ENCODE data around the gene PFDN6. TPM values are rescaled to one million over a fixed set of nuclear protein-coding genes. Genes with fewer than 3 reads are reported as not detected.

The PFDN6 gene
- total RNA-seq, 4 donors from 2014 or later, result 13.6 to 33.5 (median 21.6) TPM

DNA sequence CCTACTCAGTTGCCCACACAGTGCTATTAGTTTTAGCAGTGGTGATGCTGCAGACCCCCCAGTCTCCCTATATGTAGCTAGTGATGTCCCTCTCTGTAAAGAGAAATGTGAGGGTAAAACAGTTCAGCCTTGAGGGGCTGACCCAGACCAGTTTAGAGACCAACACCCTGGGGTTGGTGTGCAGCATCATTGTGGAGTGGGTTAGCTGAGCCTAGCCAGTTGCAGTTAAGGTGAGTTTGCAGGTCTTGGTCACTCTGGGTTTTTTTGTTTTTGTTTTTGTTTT lies 12.9 kb upstream of the PFDN6 start:
- H3K4me3 ChIP-seq, result peak overlapping the region; percentile 45 to 49
- DNase-seq, result no peak
- intact Hi-C loops (cut with DNase I; ENCODE audit: low total_unique reads), result no loop called here
- H3K36me3 ChIP-seq, result no peaks in the 10 kb centered on the region
- H3K27me3 ChIP-seq, result no peaks in the 10 kb centered on the region
- peak overlapping the region; percentile 82 to 88 for H3K27ac ChIP-seq
- H3K4me1 ChIP-seq, result peaks cover 5 to 7% of the 10 kb centered on the region in 2 donors
- no peaks in the 10 kb centered on the region for H3K9me3 ChIP-seq
- TF ChIP-seq, protein P1, sequence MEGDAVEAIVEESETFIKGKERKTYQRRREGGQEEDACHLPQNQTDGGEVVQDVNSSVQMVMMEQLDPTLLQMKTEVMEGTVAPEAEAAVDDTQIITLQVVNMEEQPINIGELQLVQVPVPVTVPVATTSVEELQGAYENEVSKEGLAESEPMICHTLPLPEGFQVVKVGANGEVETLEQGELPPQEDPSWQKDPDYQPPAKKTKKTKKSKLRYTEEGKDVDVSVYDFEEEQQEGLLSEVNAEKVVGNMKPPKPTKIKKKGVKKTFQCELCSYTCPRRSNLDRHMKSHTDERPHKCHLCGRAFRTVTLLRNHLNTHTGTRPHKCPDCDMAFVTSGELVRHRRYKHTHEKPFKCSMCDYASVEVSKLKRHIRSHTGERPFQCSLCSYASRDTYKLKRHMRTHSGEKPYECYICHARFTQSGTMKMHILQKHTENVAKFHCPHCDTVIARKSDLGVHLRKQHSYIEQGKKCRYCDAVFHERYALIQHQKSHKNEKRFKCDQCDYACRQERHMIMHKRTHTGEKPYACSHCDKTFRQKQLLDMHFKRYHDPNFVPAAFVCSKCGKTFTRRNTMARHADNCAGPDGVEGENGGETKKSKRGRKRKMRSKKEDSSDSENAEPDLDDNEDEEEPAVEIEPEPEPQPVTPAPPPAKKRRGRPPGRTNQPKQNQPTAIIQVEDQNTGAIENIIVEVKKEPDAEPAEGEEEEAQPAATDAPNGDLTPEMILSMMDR (IDR thresholded peaks at IDR 0.05), result no peak
- no peak for TF ChIP-seq POLR2A (IDR thresholded peaks at IDR 0.05)

DNA sequence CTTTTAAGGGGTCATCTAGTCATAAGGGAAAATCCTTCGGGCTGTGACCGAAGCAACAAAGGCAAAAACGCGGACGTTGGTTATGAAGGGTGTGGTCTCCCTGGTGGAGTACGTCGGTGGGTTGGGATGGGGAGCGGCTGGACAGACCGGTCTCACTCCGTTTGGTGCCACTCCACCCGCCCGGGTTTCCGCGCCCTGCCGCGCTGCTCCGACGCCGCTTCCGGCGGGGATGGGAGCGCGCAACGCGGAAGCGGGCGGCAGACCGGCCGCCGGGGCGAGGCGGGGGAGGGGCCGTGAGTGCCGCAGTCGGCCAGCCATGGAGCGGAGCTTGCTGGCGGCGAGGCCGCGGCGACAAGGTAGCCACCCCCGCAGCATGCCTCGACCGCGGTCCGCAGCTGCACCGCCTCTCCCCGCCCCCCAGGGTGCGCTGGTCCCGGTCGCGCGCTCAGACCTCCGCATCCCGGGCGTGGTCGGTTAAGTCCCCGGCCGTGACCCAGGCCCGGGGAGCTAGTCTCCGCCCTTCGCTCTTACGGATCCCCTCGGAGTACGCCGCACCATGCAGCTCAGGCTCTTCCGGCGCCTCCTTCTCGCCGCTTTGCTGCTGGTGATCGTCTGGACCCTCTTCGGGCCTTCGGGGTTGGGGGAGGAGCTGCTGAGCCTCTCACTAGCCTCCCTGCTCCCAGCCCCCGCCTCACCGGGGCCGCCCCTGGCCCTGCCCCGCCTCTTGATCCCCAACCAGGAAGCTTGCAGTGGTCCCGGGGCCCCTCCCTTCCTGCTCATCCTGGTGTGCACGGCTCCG lies 12.3 kb upstream of the PFDN6 start, which contains the start of gene B3GALT4:
TSS of gene B3GALT4 (plus strand) at position 260 of the 799 bp plus-strand sequence. CDS start at position 557, 297 bp downstream.
- peak; percentile 68 to 76 for DNase-seq
- Histone ChIP-seq H3K36me3 (no peaks in the 10 kb centered on the region), H3K4me3 (peak within 1 kb of the TSS; percentile 45 to 49)

DNA sequence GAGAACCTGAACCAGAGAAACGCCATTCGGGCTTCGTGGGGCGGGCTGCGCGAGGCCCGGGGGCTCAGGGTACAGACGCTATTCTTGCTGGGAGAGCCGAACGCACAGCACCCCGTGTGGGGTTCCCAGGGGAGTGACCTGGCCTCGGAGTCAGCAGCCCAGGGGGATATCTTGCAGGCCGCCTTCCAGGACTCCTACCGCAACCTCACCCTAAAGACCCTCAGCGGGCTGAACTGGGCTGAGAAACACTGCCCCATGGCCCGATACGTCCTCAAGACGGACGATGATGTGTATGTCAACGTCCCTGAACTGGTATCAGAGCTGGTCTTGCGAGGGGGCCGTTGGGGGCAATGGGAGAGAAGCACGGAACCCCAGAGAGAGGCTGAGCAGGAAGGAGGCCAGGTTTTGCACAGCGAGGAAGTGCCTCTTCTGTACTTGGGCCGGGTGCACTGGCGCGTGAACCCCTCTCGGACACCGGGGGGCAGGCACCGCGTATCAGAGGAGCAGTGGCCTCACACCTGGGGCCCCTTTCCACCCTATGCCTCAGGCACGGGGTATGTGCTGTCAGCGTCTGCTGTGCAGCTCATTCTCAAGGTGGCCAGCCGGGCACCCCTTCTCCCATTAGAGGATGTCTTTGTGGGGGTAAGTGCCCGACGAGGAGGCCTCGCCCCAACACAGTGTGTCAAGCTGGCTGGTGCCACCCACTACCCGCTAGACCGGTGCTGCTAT lies 11.6 kb upstream of the PFDN6 start:
- peak overlapping the region; percentile 45 to 49 for H3K4me3 ChIP-seq
- H3K27ac ChIP-seq, result peak overlapping the region; percentile 82 to 88
- TF ChIP-seq POLR2A (IDR thresholded peaks at IDR 0.05), result no peak
- TF ChIP-seq, protein P1 (IDR thresholded peaks at IDR 0.05), result no peak
- intact Hi-C loops (cut with DNase I; ENCODE audit: low total_unique reads), result no loop called here
- DNase-seq, result no peak
- H3K9me3 ChIP-seq, result no peaks in the 10 kb centered on the region
- H3K27me3 ChIP-seq, result no peaks in the 10 kb centered on the region
- peaks cover 3 to 5% of the 10 kb centered on the region in 2 donors for H3K4me1 ChIP-seq
- H3K36me3 ChIP-seq, result no peaks in the 10 kb centered on the region

More for the DNA sequence above, 12.3 kb upstream of the PFDN6 start, which contains the start of gene B3GALT4:
- Histone ChIP-seq H3K27ac (peak within 1 kb of the TSS; percentile 82 to 88), H3K27me3 (no peaks in the 10 kb centered on the region), H3K4me1 (peaks cover 5 to 7% of the 10 kb centered on the region in 2 donors), H3K9me3 (no peaks in the 10 kb centered on the region)
- peak in 1 of 2 donors; percentile 72 for TF ChIP-seq POLR2A (IDR thresholded peaks at IDR 0.05)
- TF ChIP-seq, protein P1 (IDR thresholded peaks at IDR 0.05), result peak; percentile 26 to 79 (median 62)
- intact Hi-C loops (cut with DNase I; ENCODE audit: low total_unique reads), result no loop called here

DNA sequence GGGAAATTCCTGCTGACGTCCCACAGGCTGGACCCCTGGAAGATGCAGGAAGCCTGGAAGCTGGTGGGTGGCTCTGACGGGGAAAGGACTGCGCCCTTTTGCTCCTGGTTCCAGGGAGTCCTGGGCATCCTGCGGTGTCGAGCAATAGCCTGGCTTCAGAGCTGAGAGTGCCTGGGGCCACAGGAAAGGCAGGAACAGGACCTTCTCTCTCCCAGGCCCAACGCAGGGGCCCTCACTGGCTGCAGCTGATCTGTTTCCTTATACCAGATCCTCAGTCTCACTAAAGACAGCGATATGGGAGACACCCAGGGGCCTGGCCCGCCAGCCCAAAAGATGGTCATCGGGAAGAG lies 11.0 kb upstream of the PFDN6 start:
- Histone ChIP-seq H3K27me3 (no peaks in the 10 kb centered on the region), H3K27ac (no peak overlapping the region), H3K36me3 (no peaks in the 10 kb centered on the region), H3K4me3 (no peak overlapping the region), H3K9me3 (no peaks in the 10 kb centered on the region), H3K4me1 (peaks cover 0 to 5% of the 10 kb centered on the region in 2 donors)
- intact Hi-C loops (cut with DNase I; ENCODE audit: low total_unique reads), result no loop called here
- no peak for DNase-seq
- TF ChIP-seq, protein P1 (IDR thresholded peaks at IDR 0.05), result no peak
- no peak for TF ChIP-seq POLR2A (IDR thresholded peaks at IDR 0.05)

DNA sequence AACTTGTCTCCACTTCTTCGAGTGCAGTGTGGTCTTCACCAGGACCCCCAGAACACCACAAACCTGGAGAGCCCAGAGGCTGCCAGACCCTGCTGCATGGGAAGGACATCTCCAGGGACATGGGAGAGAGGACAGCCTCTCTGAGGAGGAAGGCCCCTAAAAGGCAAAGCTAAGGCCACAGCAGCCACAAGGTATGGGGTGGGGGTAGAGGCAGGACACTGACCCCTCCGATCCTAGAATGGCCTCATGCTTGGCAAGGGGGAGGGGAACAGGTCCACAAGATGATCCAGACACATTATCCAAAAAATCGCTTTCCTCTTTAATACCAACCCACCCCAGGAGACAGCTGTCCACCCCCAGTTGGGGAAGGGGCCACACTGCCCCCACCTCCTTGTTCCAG lies 10.6 kb upstream of the PFDN6 start:
- no peak for DNase-seq
- Histone ChIP-seq H3K9me3 (no peaks in the 10 kb centered on the region), H3K27me3 (no peaks in the 10 kb centered on the region), H3K27ac (no peak overlapping the region), H3K36me3 (no peaks in the 10 kb centered on the region), H3K4me1 (peaks cover 0 to 5% of the 10 kb centered on the region in 2 donors), H3K4me3 (no peak overlapping the region)
- TF ChIP-seq POLR2A (IDR thresholded peaks at IDR 0.05), result no peak
- TF ChIP-seq, protein P1 (IDR thresholded peaks at IDR 0.05), result no peak
- intact Hi-C loops (cut with DNase I; ENCODE audit: low total_unique reads), result no loop called here

All from uterus (tissue), 4 donors.